Stimulated activated memory B cell treated with anti-CD40 and anti-IgM and Interleukin-4, amounts not matched to agents 10 μg/mL and 1 μg/mL and 100 μg/mL, for 72 hours (primary cell): Measurements from ENCODE around the gene PDPK1.
"Not testable (repeated sequence)": the region's sequence is repeated elsewhere in the genome, so short reads cannot be mapped to it uniquely, and the experiment has no call there.

ENCODE experiments used
- ATAC-seq: fragments of 150-1000 bp; cut with Tn5 transposase; 2 replicates; pipeline ENCODE4 v1.10.0; 2021
- H3K27ac Mint-ChIP-seq: one replicate; pipeline ENCODE4 v1.8.0; 2022; ENCODE audit warnings: mild to moderate bottlenecking, mixed read lengths
- H3K27me3 Mint-ChIP-seq: one replicate; pipeline ENCODE4 v1.8.0; 2022; ENCODE audit warnings: mixed read lengths
- H3K36me3 Mint-ChIP-seq: one replicate; pipeline ENCODE4 v1.8.0; 2022; ENCODE audit warnings: mixed read lengths
- H3K4me1 Mint-ChIP-seq: one replicate; pipeline ENCODE4 v1.8.0; 2022; ENCODE audit warnings: mixed read lengths
- H3K4me3 Mint-ChIP-seq: one replicate; pipeline ENCODE4 v1.8.0; 2022; ENCODE audit warnings: mild to moderate bottlenecking, moderate library complexity, mixed read lengths
- H3K9me3 Mint-ChIP-seq: one replicate; pipeline ENCODE4 v1.8.0; 2022; ENCODE audit warnings: mixed read lengths

The PDPK1 gene

GRCh38 chr16:2539845-2540458 lies 2.1 kb downstream of the PDPK1 start:
- peak; percentile 31 for ATAC-seq
- Mint-ChIP-seq H3K4me3 (peak overlapping the region; percentile 79), H3K36me3 (peaks cover 12% of the 10 kb centered on the region), H3K4me1 (peaks cover 51% of the 10 kb centered on the region), H3K27ac (peak overlapping the region; percentile 84)
- not testable (repeated sequence) for H3K9me3 Mint-ChIP-seq, H3K27me3 Mint-ChIP-seq

DNA sequence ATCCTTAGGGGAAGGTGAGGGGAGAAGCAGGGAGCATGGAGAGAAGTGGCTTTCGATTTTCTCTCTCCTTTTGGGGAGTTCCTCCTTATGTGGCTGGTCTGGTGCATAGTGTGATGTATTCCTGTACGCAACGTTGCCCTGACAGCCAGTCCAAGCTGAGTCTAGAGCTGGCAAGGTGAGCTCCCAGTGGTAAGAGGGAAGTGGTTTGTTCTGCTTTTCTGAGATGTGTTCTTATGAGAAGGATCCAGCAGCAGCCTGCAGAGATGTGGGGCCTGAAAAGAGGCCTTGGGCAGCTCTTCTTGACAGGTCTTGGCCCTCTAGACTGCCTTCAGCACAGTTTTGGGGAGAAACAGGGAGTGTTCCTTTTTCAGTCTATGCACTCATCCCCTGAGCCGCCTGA lies 3.1 kb downstream of the PDPK1 start:
- ATAC-seq = peak; percentile 67
- Mint-ChIP-seq H3K36me3 (peaks cover 17% of the 10 kb centered on the region), H3K27ac (peak overlapping the region; percentile 84), H3K4me3 (peak overlapping the region; percentile 65), H3K4me1 (peaks cover 56% of the 10 kb centered on the region)
- H3K9me3 Mint-ChIP-seq, H3K27me3 Mint-ChIP-seq: not testable (repeated sequence)

DNA sequence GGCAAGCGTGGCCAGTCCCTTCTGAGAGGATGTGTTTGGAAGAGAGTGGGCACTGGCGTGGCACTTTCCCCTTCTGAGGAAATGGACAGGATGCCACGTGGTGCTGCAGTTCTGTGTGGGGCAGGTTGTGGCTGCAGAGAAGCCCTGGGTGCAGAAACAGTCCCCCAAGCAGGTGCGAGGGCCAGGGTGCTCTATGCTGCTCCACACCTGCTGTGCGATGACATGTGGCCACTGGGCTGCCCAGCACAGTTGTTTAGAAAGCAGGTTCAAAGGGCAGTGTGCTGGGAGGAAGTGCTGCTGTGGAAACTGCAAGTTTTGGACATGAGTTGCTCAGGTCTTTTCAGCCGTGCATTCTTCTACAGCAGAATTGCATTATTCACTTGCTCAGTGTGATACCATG lies 3.6 kb downstream of the PDPK1 start:
- peaks cover 57% of the 10 kb centered on the region for H3K4me1 Mint-ChIP-seq
- H3K27me3 Mint-ChIP-seq, H3K9me3 Mint-ChIP-seq, ATAC-seq: not testable (repeated sequence)
- peaks cover 17% of the 10 kb centered on the region for H3K36me3 Mint-ChIP-seq
- peak overlapping the region; percentile 84 for H3K27ac Mint-ChIP-seq
- H3K4me3 Mint-ChIP-seq = peak overlapping the region; percentile 65

DNA sequence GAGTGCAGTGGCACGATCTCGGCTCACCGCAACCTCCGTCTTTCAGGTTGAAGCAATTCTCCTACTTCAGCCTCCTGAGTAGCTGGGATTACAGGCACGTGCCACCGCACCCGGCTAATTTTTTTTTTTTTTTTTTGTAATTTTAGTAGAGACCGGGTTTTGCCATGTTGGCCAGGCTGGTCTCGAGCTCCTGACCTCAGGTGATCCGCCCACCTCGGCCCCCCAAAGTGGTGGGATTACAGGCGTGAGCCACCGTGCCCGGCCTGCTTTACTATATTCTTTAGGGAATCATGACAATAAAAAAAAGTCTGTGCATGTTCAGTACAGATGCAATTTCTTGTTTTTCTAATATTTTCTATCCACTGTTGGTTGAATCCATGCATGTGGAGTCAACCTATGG lies 6.0 kb downstream of the PDPK1 start:
- not testable (repeated sequence) for ATAC-seq, H3K4me3 Mint-ChIP-seq, H3K27me3 Mint-ChIP-seq, H3K27ac Mint-ChIP-seq, H3K9me3 Mint-ChIP-seq
- H3K36me3 Mint-ChIP-seq = peaks cover 13% of the 10 kb centered on the region
- H3K4me1 Mint-ChIP-seq = peaks cover 46% of the 10 kb centered on the region

DNA sequence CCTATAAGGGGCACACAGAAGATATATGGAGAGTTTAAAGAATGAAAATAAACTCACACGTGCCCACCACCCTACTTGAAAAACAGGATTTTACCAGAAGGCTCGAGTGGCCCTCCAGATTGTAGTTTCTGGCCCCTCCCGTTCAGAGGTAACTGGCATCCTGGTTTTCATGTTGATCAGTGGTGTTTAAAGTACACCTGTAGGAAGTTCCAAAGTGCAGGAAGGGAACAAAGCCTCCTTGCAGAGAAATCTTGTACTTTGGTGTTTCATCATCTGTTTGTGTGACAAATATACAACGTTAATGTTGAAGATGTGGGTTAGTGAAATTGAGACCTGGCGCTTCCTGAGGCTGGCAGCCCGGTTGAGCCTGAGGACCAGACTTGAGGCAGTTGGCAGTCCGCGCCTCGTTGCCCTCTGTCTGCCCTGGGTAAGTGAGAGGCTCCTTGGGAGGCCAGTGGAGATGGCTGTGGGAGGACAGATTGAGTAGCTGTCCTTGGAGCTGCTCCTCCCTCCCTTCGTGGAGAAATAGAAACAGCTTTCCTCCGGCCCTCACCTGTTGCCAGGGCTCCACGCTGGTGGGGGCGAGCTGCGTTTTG lies 12.6 kb downstream of the PDPK1 start:
- not testable (repeated sequence) for H3K36me3 Mint-ChIP-seq, ATAC-seq, H3K4me1 Mint-ChIP-seq, H3K4me3 Mint-ChIP-seq, H3K9me3 Mint-ChIP-seq, H3K27me3 Mint-ChIP-seq, H3K27ac Mint-ChIP-seq

GRCh38 chr16:2551420-2551889 lies 13.6 kb downstream of the PDPK1 start:
- not testable (repeated sequence) for H3K27me3 Mint-ChIP-seq, H3K36me3 Mint-ChIP-seq, H3K27ac Mint-ChIP-seq, H3K4me1 Mint-ChIP-seq, H3K4me3 Mint-ChIP-seq, ATAC-seq, H3K9me3 Mint-ChIP-seq

DNA sequence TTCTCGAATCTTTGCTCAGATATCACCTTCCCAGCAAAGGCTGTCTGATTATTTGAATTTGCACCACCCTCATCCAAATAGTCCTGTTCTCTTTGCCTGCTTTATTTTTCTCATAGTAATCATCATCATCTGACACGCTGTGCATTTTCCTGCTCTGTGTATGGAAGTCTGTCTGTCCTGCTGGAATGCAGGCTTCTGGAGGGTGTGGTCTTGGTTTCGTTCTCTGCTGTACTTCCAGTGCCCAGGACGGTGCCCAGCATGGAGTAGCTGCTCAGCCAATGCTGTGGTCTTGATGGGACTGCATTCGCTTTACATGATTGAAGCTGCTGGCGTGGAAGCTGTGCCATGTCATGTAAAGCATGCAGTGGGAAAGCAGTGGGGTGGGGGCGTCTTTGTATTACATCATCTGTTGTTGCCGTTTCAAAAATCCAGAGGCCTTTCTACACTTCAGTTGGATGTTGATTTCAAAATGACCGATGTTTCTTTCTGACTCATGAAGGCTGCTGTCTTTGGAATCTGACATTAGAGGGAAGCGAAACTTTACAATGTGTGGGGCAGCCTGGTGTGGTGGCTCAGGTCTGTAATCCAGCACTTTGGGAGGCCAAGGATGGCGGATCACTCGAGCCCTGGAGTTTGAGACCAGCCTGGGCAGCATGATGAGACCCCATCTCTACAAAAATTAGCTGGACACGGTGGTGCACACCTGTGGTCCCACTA lies 17.0 kb downstream of the PDPK1 start:
- not testable (repeated sequence) for H3K36me3 Mint-ChIP-seq, H3K27ac Mint-ChIP-seq, H3K4me3 Mint-ChIP-seq, H3K27me3 Mint-ChIP-seq, H3K4me1 Mint-ChIP-seq, H3K9me3 Mint-ChIP-seq
- ATAC-seq = peak; percentile 73

DNA sequence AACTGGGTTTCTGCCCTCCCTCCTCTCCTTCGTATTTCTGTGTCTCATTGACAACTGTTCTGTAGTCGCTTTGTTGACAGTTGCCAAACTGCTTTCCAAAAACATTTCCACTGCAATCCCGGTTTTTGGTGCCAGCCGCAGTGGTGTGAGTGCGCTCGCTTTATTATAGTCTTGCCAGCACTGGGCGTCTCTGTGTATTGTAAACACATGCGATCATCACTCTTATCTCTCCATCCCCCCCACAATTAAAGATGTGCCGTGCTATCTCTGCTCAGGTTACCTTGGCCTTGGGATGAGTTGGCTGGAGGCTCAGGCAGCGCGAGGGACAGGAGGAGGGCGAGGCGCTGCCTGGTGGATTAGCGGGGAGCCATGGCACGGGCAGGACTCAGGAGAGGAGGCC lies 19.3 kb downstream of the PDPK1 start:
- H3K4me3 Mint-ChIP-seq, H3K4me1 Mint-ChIP-seq, H3K36me3 Mint-ChIP-seq, H3K9me3 Mint-ChIP-seq, H3K27me3 Mint-ChIP-seq, ATAC-seq, H3K27ac Mint-ChIP-seq: not testable (repeated sequence)

DNA sequence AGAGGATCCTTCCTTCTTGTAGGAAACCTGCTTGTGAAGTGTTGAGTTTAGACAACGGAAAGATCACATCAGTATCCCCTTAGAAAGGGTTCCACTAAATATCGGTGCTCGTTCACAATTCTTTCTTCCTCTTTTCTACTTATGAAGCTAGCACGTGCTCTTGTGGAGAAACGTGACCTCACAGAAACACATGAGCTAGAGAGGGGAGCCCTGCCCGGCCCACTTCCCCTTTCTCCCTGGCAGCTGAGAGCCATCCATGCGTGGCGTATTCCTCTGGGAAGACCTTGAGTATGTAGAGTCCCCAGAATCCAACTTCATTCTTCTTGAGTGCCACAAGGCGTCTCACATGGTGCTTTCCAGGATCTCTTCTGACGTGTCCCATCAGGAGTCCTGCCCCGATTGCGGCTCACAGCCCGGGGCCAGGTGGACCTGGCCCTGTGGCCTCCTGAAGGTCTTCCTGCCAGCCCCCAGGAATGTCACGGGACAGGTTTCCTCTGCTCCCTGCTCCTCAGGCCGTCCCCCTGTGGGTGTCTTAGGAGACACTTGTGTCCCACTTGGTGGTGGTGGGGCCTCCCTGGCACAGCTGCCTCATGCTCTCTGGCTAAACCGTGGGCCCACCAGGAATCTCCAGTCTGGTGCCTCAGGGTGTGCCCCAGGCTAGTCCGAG lies 22.4 kb downstream of the PDPK1 start:
- H3K27me3 Mint-ChIP-seq, H3K36me3 Mint-ChIP-seq, H3K4me1 Mint-ChIP-seq, H3K9me3 Mint-ChIP-seq, H3K27ac Mint-ChIP-seq, H3K4me3 Mint-ChIP-seq: not testable (repeated sequence)
- peak; percentile 92 for ATAC-seq

DNA sequence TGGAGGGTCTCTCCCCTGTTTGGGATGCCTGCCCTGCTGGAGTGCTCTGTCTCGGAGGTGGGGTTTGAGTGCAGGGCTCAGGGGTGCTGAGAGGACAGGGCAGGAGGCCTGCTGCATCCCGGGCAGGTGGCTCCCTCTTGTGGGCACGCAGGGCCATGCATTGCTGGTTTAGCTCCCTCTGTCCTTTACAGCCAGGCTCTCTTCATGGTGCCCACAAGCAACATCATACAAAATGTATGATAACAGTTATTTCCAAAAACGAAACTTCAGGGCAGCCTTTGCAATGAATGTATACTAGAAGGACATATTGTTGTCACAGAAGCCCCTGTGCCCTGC lies 22.9 kb downstream of the PDPK1 start:
- H3K9me3 Mint-ChIP-seq, H3K27ac Mint-ChIP-seq, H3K4me1 Mint-ChIP-seq, H3K4me3 Mint-ChIP-seq, H3K36me3 Mint-ChIP-seq, H3K27me3 Mint-ChIP-seq: not testable (repeated sequence)
- peak; percentile 92 for ATAC-seq

- H3K36me3 Mint-ChIP-seq, H3K4me1 Mint-ChIP-seq, H3K9me3 Mint-ChIP-seq, H3K27ac Mint-ChIP-seq, H3K27me3 Mint-ChIP-seq, H3K4me3 Mint-ChIP-seq, ATAC-seq: not testable (repeated sequence)
These were observed 29.7 kb downstream of the PDPK1 start for GRCh38 chr16:2567506-2567905.

GRCh38 chr16:2568573-2568972 lies 30.8 kb downstream of the PDPK1 start:
- ATAC-seq, H3K27me3 Mint-ChIP-seq, H3K36me3 Mint-ChIP-seq, H3K9me3 Mint-ChIP-seq, H3K27ac Mint-ChIP-seq, H3K4me3 Mint-ChIP-seq, H3K4me1 Mint-ChIP-seq: not testable (repeated sequence)

- peak; percentile 74 for ATAC-seq
These were observed 34.9 kb downstream of the PDPK1 start for GRCh38 chr16:2572704-2573103.

GRCh38 chr16:2575839-2576238 lies 38.0 kb downstream of the PDPK1 start:
- ATAC-seq, H3K4me1 Mint-ChIP-seq, H3K4me3 Mint-ChIP-seq, H3K9me3 Mint-ChIP-seq, H3K27ac Mint-ChIP-seq, H3K36me3 Mint-ChIP-seq, H3K27me3 Mint-ChIP-seq: not testable (repeated sequence)

More at GRCh38 chr16:2572704-2573103, 34.9 kb downstream of the PDPK1 start:
- not testable (repeated sequence) for H3K36me3 Mint-ChIP-seq, H3K4me1 Mint-ChIP-seq, H3K9me3 Mint-ChIP-seq, H3K27ac Mint-ChIP-seq, H3K4me3 Mint-ChIP-seq, H3K27me3 Mint-ChIP-seq

- not testable (repeated sequence) for H3K9me3 Mint-ChIP-seq, H3K27ac Mint-ChIP-seq, ATAC-seq, H3K27me3 Mint-ChIP-seq, H3K4me3 Mint-ChIP-seq, H3K36me3 Mint-ChIP-seq, H3K4me1 Mint-ChIP-seq
These were observed 39.2 kb downstream of the PDPK1 start for GRCh38 chr16:2577044-2577443.

DNA sequence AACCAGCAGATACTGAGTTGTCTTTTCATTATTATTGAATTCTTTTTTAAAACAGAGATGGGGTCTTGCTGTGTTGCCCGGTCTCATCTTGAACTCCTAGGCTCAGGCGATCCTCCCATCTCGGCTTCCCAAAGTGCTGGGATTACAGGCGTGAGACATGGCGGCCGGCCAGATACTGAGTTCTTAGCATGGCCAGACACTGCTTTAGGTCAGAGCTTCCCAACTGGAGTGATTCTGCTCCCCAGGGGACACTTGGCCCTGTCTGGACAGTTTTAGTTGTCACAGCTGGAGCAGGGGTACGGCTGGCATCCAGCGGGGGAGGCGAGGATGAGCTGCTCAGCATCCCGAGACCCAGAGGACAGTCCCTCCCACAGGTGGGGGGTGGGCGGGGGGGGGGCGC lies 41.1 kb downstream of the PDPK1 start:
- H3K4me1 Mint-ChIP-seq, H3K27ac Mint-ChIP-seq, H3K4me3 Mint-ChIP-seq, H3K27me3 Mint-ChIP-seq, ATAC-seq, H3K9me3 Mint-ChIP-seq, H3K36me3 Mint-ChIP-seq: not testable (repeated sequence)
